Measurements from ENCODE around the gene NPHP4. TPM values are rescaled to one million over a fixed set of nuclear protein-coding genes. Genes with fewer than 3 reads are reported as not detected.
A peak's percentile ranks its signal among the peaks of the same experiment; 100 is the strongest.

Gene NPHP4
- total RNA-seq, 1 donor, result 8.0 TPM

DNA sequence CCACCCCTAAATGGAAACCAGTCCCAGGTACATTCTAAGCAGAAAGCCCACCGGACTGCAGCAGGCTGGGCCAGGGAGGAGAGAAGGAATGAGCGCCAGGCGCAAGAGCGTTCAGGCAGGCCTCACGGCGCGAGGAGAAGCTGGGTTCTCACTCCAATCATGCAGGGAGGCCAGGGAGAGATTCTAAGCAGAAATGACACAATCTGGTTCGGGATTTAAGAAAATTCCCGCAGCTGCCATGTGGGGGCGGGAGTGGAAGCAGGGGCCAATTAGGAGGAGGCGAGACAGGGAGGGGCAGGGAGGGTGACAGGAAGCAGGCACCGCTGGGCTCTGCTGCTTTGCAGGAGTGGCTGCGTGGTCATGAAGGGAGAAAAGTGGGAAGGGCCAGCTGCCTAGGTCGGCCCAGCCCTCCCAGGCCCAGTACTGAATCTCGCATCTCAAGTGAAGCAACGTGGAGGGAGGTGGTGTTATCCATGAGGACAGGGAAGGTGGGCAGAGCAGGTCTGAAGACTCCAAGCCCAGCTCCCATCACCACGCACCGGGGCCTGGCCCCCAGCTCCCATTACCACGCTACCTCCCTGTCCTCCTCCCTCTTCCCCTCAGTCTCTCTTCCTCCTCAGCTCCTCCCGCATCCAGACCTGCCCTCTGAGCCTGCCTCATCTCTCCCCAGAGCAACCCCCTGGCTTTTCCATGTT lies 11.8 kb downstream of the NPHP4 start:
- Histone ChIP-seq H3K79me2 (ENCODE audit: insufficient read depth, low read length) (no peaks in the 10 kb centered on the region), H3K4me3 (ENCODE audit: insufficient read depth, low read length) (no peak overlapping the region), H3K4me2 (ENCODE audit: insufficient read depth, low read length) (no peak overlapping the region), H2AFZ (ENCODE audit: low read length) (no peak overlapping the region), H4K20me1 (ENCODE audit: insufficient read depth, low read length) (peaks cover 12% of the 10 kb centered on the region), H3K27ac (ENCODE audit: low read depth, low read length) (no peak overlapping the region), H3K27me3 (ENCODE audit: insufficient read depth, low read length) (no peaks in the 10 kb centered on the region), H3K9me3 (ENCODE audit: low read depth, low read length) (no peaks in the 10 kb centered on the region), H3K4me1 (ENCODE audit: insufficient read depth, low read length) (peaks cover 8% of the 10 kb centered on the region), H3K36me3 (ENCODE audit: insufficient read depth, low read length) (no peaks in the 10 kb centered on the region)
- peak; percentile 84 for DNase-seq (ENCODE audit: insufficient read length, low spot score, missing footprints)
- no peak for TF ChIP-seq CTCF (IDR thresholded peaks at IDR 0.05; ENCODE audit: extremely low read depth, low read depth, low read length)

GRCh38 chr1:5979536-5980313 lies 12.5 kb downstream of the NPHP4 start:
- Histone ChIP-seq H3K79me2 (ENCODE audit: insufficient read depth, low read length) (no peaks in the 10 kb centered on the region), H3K27ac (ENCODE audit: low read depth, low read length) (no peak overlapping the region), H3K27me3 (ENCODE audit: insufficient read depth, low read length) (no peaks in the 10 kb centered on the region), H3K4me2 (ENCODE audit: insufficient read depth, low read length) (no peak overlapping the region), H3K36me3 (ENCODE audit: insufficient read depth, low read length) (no peaks in the 10 kb centered on the region), H3K9me3 (ENCODE audit: low read depth, low read length) (no peaks in the 10 kb centered on the region), H4K20me1 (ENCODE audit: insufficient read depth, low read length) (peaks cover 12% of the 10 kb centered on the region), H2AFZ (ENCODE audit: low read length) (no peak overlapping the region), H3K4me3 (ENCODE audit: insufficient read depth, low read length) (no peak overlapping the region), H3K4me1 (ENCODE audit: insufficient read depth, low read length) (peaks cover 8% of the 10 kb centered on the region)
- TF ChIP-seq CTCF (IDR thresholded peaks at IDR 0.05; ENCODE audit: extremely low read depth, low read depth, low read length), result no peak
- DNase-seq (ENCODE audit: insufficient read length, low spot score, missing footprints), result peak; percentile 17

DNA sequence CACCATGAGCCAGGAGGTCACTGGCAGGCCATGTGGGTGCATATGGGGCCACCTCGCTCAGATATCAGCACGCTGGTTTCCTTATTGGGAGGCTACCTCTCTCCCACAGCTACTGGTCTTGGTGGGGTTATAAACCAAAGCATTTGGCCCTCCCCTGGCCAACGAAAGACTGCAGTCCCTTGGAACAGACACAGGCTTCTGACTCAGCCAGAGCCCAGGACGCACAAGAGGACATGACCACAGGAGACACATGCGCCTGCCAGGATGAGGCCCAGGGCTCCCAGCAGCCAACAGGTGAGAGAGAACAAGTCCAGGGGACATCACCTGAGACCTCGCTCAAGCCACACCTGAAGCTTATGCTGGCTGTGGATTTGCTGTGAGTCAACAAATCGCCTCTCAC lies 13.8 kb downstream of the NPHP4 start:
- no peaks in the 10 kb centered on the region for H3K27me3 ChIP-seq (ENCODE audit: insufficient read depth, low read length)
- no peaks in the 10 kb centered on the region for H3K36me3 ChIP-seq (ENCODE audit: insufficient read depth, low read length)

More for the DNA sequence above, 13.8 kb downstream of the NPHP4 start:
- DNase-seq (ENCODE audit: insufficient read length, low spot score, missing footprints), result peak; percentile 89
- no peaks in the 10 kb centered on the region for H3K9me3 ChIP-seq (ENCODE audit: low read depth, low read length)
- H3K4me1 ChIP-seq (ENCODE audit: insufficient read depth, low read length), result peaks cover 6% of the 10 kb centered on the region
- no peaks in the 10 kb centered on the region for H3K79me2 ChIP-seq (ENCODE audit: insufficient read depth, low read length)
- no peak for TF ChIP-seq CTCF (IDR thresholded peaks at IDR 0.05; ENCODE audit: extremely low read depth, low read depth, low read length)
- H2AFZ ChIP-seq (ENCODE audit: low read length), result no peak overlapping the region
- H3K4me3 ChIP-seq (ENCODE audit: insufficient read depth, low read length), result no peak overlapping the region
- no peak overlapping the region for H3K4me2 ChIP-seq (ENCODE audit: insufficient read depth, low read length)
- H4K20me1 ChIP-seq (ENCODE audit: insufficient read depth, low read length), result peaks cover 14% of the 10 kb centered on the region
- H3K27ac ChIP-seq (ENCODE audit: low read depth, low read length), result no peak overlapping the region
